Camera-type eye (tissue), 1 donor: ENCODE measurements around the gene PRH2. TPM values are rescaled to one million over a fixed set of nuclear protein-coding genes. Genes with fewer than 3 reads are reported as not detected.

Source experiments
- total RNA-seq: library from RNA; depleted of rRNA; stranded (reverse); fragments of >200 nt; gene quantifications from one replicate; pipeline ENCODE4 v1.2.3, GENCODE V29; 2014

The PRH2 gene
- not detected for total RNA-seq

DNA sequence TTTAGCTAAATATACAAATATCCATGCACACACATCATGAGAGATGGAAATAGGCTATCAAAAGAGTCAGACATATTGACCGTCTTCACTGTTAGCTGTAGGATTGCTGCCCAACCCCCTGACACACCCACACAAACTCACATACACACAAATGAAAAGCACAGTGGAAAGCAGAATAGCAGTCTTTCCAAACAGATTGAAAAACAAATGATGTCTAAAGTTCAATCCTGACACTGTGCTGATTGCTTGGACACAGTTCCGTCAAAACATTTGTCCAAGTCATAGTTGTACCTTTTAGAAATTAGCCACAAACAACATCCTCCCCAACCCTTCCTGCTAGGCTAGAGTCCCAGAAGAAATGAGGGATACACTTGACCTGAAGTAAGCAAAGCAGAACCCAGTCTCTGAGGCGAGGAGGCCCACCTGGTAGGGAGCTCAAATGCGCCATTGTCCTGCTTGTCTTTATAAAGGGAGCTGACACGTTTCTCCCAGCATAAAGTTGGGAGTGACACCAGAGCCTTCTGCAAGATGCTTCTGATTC lies at the start of gene PRH2:
TSS of gene PRH2 (plus strand) at position 491 of the 541 bp plus-strand sequence. CDS start at position 529, 38 bp downstream.

DNA sequence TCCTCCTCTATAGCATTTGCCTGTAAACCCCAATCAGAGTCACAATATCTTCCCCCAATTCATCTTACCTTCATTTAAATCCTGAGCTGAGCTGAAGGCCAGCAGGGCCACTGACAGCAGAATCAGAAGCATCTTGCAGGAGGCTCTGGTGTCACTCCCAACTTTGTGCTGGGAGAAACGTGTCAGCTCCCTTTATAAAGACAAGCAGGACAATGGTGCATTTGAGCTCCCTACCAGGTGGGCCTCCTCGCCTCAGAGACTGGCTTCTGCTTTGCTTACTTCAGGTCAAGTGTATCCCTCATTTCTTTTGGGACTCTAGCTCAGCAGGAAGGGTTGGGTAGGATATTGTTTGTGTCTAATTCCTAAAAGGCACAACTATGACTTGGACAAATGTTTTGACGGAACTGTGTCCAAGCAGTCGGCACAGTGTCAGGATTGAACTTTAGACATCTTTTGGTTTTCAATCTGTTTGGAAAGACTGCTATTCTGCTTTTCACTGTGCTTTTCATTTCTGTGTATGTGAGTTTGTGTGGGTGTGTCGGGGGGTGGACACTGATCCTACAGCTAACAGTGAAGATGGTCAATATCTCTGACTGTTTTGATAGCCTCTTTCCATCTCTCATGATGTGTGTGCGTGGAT lies 44.8 kb upstream of the PRH2 start, which contains the start of gene PRH1:
TSS of gene PRH1 (minus strand) at position 170 of the 640 bp plus-strand sequence. CDS start at position 132, 38 bp downstream.

DNA sequence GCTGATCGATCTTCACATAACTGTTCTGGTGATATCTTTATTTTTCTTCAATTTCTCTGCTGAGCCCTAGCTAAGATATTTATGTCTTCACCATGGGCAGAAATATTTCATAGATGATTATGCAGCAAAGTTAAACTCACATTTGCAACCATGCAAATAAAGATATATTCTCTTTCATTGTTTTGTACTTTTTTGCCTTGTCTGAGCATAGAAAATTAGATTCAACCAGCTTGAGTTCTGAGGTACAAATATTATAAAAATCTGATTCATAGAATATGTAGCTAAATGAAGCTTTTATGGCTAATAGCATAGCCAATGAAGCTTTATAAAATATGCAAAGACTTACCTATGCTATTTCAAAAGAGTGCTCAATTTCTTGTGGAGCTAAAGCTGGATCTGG lies 19.6 kb upstream of the PRH2 start, which contains the start of gene TAS2R13:
TSS of gene TAS2R13 (minus strand) at position 101 of the 400 bp plus-strand sequence. CDS start 264 bp downstream, outside the sequence.

DNA sequence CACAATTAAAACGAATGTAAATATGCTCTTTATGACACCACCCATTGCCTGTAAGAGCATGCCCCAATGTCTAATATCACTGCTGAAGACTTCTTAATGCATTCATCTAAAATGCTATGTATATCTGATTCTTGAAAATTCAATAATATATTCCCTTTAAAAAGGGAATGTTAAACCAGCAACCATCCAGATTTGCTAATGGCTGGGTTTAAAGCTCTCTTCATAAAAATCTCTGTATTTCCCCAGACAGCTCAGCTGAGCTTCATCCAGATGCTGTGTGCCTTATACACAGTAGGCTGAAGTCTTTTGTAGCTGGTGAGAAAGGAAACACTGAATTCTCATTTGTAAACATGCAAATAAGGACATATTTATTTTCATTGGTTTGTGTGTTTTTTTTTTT lies 10.1 kb downstream of the PRH2 start, which contains the start of gene TAS2R14:
TSS of gene TAS2R14 (minus strand) at position 101 of the 400 bp plus-strand sequence. CDS start at position 45, 56 bp downstream.

Other genes starting within 250 kb of the PRH2 start
- gene YBX3, start 205.9 kb upstream of the PRH2 start, total RNA-seq, result 159 TPM
- not detected for gene TAS2R7, start 126.6 kb upstream of the PRH2 start, total RNA-seq
- gene TAS2R8, start 122.0 kb upstream of the PRH2 start, total RNA-seq, result not detected
- gene TAS2R9, start 119.1 kb upstream of the PRH2 start, total RNA-seq, result not detected
- 5.8 TPM for gene TAS2R10, start 102.9 kb upstream of the PRH2 start, total RNA-seq
- gene PRR4, start 79.8 kb upstream of the PRH2 start, total RNA-seq, result 11.7 TPM
- 117 TPM for gene PRH1, start 45.0 kb upstream of the PRH2 start, total RNA-seq
- 12.4 TPM for gene TAS2R13, start 19.7 kb upstream of the PRH2 start, total RNA-seq
- 21.2 TPM for gene TAS2R14, start 10.0 kb downstream of the PRH2 start, total RNA-seq
- gene TAS2R50, start 57.7 kb downstream of the PRH2 start, total RNA-seq, result 17.0 TPM
- gene TAS2R20, start 69.1 kb downstream of the PRH2 start, total RNA-seq, result 20.5 TPM
- 42.2 TPM for gene TAS2R19, start 93.4 kb downstream of the PRH2 start, total RNA-seq
- 30.5 TPM for gene TAS2R31, start 102.2 kb downstream of the PRH2 start, total RNA-seq
- gene TAS2R46, start 133.1 kb downstream of the PRH2 start, total RNA-seq, result 15.8 TPM
- gene TAS2R43, start 163.1 kb downstream of the PRH2 start, total RNA-seq, result 27.2 TPM
- 37.2 TPM for gene TAS2R30, start 205.4 kb downstream of the PRH2 start, total RNA-seq
- gene SMIM10L1, start 242.0 kb downstream of the PRH2 start, total RNA-seq, result 11.3 TPM